Cerebellar nuclear complex (tissue), 1 donor: Measurements from ENCODE around the gene PCDHGA5.
"Not testable (repeated sequence)": the region's sequence is repeated elsewhere in the genome, so short reads cannot be mapped to it uniquely, and the experiment has no call there.

Source experiments
- DNase-seq, 2 experiments: peaks; one replicate each; lab custom pipeline; 2025; lab: John Stamatoyannopoulos, UW

PCDHGA5 gene

DNA sequence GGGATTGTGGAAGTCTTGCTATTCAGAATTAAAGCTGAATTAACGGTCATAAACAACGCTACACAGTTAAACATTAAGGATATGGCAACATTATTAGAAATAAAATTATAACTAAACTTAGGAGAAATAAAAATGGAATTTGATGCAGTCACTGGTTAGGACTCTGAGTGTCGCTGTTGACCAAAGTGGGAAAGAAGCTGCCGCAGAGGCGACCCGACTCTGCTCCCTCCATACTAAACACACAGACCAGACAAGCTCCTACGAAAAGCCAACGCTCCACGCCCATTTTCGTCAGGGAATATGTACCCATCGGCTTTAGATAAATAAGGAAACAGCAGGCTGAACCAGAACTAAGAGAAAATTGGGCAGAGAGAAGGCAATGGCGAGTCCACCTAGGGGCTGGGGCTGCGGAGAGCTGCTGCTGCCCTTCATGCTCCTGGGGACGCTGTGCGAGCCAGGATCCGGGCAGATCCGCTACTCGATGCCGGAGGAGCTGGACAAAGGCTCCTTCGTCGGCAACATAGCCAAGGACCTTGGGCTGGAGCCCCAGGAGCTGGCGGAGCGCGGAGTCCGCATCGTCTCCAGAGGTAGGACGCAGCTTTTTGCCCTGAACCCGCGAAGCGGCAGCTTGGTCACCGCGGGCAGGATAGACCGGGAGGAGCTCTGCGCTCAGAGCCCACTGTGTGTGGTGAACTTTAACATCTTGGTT, at the start of gene PCDHGA5:
Gene PCDHGA5, plus strand, starts transcription at position 211 of the 709 bp plus-strand sequence. Its CDS starts 169 bp downstream, at position 380.
- no peak for DNase-seq

DNA sequence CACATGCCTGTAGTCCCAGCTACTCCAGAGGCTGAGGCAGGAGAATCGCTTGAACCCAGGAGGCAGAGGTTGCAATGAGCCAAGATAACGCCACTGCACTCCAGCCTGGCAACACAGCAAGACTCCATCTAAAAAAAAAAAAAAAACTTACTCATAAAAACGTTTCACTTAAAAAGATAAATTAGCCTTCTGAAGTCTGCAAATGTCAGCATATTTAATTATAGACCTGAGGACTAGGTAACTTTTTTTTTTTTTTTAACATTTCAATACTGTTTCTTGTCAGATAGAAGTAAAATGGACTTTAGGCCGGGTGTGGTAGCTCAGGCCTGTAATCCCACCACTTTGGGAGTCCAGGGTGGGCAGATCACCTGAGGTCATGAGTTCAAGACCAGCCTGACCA, 47.0 kb upstream of the PCDHGA5 start:
- not testable (repeated sequence) for DNase-seq

DNA sequence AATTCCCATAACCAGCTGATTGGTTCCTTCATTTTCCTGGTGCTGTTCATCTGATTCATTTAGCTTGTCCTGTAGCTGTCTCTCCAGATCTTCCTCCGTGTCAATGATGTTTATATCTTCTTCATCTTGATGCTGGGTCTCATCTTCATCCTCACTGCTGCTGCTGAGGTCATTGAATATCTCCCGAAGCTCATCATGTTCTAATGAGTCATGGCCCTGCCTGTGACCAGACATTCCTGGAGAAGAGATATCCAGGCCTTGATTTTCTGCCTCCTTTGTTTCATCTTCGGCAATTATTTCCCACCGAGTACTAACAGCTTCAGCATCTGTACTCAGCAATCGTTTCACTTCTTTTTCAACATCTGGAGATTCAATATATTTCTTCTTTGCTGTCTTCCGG, 44.8 kb upstream of the PCDHGA5 start:
- DNase-seq, result no peak

DNA sequence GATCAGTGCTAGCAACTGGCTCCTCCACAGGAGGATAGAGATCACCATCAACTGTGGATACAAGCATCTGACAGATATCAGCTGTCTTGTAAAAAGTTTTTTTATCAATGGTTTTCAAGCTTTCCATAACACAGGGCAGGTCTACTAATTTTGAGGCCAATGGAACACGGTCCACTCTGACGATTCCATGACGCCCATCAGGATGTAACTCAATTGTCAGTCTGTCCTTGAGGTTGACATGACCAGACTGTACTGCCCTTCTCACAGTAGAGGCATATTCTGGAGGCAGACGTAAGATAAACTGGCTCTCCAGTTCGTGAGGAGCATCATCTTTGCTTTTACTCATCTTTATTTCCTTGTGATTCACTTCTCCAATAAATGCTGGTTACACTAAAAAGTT, 44.3 kb upstream of the PCDHGA5 start:
- no peak for DNase-seq

DNA sequence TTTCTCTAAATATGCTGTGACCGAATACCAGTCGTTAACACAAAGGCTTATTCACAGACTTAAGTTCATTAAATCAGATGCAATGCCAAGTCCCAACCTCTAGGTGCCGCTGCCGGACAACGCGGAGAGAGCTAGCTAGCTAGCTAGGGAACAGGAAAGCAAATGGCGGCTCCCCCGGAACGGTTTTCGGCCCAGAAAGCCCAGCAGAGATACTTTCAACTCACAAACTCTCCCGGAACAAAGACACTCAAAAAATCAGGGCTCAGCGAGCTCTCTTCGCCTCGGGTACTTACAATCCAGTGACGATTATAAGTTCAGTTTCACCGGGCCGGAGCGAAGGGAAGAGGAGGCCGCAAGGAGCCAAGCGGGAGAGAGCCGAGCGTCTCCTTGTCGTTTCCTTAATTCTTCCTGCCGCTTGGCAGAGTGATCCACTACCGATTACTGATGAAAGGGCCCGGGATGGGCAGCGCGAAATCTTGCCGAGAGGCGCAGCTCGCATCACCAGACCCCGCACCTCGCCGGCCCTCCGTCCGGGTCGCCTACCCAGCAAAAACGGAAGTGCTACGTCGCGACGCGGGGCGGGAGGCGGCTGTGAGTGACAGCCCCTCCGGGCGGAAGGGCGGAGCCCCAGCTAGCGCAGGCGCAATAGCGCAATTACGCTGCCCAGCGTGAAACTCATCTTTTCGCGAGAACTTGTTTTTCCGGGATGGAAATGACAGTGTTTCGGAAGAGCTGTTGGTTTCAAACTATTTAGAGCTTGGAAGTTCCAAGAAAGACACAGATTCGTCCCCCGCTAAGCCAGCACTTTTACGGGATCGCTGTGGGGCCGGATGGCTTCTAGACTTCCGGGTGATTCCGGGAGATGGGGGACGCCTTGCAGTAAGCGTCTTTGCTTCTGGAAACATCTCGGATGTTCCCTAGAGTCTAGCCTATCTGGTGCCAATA, 43.5 kb upstream of the PCDHGA5 start, which contains the start of gene TAF7:
Gene TAF7, minus strand, starts transcription at position 560 of the 945 bp plus-strand sequence. CDS start 740 bp downstream, outside the sequence.
- DNase-seq, result peak; percentile 13 to 51

DNA sequence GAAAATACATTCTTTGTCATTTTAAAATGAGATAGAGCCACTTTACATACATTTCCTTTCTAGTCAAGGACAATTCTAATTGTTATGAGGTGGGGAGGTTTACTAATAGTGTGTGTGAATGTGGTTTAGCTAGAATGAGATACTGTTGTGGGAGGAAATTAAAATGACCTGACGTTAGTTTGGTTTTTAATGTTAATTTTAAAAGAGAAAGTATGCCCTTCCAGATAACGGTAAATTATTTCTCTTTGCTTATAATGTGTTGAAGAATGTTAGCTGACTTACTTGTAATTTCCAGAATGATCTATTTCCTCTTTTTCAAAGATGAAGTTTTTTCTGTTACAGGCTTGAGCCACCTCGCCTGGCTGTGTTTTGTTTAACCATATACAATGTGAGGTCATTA, 41.7 kb upstream of the PCDHGA5 start:
- DNase-seq, result no peak

DNA sequence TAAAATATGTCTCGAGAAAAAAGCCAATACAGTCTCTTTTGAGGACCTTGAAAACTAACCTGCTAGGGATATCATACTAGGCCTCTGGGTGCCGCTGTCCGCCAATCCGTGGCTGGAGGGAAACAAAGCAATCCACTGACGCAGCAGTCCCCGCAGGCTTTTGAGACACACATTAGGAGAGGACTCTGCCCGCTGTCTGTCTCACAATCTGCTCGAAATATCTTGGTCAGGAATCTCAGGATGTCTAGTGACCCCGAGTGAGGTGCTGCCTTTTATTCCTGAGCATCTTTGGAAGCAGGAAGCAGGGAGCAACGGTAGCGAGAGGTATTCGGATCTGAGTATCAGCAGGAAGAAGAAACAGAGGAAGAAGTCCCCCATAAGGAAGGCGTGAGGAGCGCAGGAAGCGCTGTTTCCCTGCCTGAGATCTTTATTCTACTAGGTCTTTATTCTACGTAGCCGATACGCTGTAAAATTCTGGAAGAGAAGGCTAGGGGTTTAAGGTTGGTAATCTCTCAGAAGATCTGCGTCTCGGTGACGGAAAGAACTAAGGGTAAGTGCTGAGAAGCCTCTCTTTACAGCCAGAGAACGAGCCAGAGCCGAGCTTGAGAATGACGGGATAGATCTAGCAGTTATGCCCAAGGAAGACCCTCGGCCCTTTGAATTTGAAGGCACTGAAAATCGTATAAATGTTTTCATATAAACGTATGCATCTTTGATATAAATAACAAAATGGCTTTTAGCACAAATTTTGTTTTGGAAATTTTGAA, 37.7 kb upstream of the PCDHGA5 start:
- peak in 1 of 2 experiments; percentile 48 for DNase-seq

DNA sequence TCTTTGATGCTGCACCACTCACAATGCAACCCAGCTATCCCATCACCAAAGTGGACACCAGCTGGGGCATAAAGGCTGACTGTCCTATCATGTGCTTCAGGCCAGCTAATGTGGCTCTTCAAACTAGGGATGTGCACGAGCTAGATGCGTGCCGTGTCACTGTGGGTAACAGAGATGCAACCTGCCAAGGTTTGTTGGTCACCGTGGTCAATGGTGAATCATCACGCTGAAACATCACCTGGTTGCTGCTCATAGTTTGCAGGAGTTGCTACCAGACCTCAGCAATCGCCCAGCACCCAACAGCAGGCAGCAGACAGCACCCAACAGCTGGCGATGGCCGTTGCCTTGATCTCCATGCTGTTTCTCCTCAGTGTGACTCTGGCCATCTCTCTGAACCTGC, 35.7 kb upstream of the PCDHGA5 start:
- no peak for DNase-seq

DNA sequence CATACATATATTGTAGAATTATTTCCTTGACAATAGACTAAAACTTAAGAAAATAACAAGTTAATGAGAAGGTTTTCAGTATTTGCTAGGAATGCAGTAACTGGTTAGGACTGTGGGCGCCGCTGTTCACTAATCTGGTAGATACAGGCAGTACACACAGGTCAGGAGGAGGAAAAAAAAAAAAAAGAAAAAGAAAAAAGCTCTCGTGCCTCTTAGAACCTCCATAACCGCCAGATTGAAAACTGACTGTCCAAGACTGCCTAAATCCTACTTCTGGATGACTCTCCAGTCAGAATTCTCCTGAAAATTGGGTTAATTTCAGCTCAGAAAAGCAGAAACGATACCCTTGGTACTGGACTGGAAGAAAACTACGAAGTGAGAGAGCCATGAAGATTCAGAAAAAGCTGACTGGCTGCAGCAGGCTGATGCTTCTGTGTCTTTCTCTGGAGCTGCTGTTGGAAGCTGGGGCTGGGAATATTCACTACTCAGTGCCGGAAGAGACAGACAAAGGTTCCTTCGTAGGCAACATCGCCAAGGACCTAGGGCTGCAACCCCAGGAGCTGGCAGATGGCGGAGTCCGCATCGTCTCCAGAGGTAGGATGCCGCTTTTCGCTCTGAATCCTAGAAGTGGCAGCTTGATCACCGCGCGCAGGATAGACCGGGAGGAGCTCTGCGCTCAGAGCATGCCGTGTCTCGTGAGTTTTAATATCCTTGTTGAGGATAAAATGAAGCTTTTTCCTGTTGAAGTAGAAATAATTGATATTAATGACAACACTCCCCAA, 33.5 kb upstream of the PCDHGA5 start, which contains the start of gene PCDHGA1:
Gene PCDHGA1, plus strand, starts transcription at position 216 of the 782 bp plus-strand sequence.
- DNase-seq, result no peak

DNA sequence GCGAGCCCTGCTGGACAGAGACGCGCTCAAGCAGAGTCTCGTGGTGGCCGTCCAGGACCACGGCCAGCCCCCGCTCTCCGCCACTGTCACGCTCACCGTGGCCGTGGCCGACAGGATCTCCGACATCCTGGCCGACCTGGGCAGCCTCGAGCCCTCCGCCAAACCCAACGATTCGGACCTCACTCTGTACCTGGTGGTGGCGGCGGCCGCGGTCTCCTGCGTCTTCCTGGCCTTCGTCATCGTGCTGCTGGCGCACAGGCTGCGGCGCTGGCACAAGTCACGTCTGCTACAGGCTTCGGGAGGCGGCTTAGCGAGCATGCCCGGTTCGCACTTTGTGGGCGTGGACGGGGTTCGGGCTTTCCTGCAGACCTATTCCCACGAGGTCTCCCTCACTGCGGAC, 31.4 kb upstream of the PCDHGA5 start:
- DNase-seq, result not testable (repeated sequence)

DNA sequence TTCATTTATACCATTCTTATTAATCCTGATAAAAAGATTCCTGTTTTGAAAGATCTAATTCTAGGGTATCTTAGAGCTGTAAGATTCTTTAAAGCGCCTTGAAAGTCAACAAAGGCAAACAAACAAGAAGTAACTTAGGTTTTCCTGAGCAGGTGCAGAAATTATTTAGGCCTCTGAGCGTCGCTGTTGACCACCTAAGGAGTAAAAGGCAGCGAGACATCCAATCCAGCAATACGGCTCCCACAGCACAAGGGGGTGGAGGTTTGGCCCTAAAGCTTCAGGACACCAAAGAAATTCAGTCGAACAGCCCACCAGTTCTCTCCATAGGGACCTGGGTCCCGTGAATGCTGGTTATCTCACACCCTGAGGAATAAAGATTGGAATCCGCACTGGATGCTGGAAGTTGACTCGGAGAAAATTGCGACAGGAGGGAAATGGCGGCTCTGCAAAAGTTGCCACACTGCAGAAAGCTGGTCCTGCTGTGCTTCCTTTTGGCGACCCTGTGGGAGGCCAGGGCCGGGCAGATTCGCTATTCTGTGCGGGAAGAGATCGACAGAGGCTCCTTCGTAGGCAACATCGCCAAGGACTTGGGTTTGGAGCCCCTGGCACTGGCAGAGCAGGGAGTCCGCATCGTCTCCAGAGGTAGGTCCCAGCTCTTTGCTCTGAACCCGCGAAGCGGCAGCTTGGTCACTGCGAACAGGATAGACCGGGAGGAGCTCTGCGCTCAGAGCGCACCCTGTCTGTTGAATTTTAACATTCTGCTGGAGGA, 25.2 kb upstream of the PCDHGA5 start, which contains the start of gene PCDHGA2:
Gene PCDHGA2, plus strand, starts transcription at position 223 of the 769 bp plus-strand sequence.
- DNase-seq, result no peak

DNA sequence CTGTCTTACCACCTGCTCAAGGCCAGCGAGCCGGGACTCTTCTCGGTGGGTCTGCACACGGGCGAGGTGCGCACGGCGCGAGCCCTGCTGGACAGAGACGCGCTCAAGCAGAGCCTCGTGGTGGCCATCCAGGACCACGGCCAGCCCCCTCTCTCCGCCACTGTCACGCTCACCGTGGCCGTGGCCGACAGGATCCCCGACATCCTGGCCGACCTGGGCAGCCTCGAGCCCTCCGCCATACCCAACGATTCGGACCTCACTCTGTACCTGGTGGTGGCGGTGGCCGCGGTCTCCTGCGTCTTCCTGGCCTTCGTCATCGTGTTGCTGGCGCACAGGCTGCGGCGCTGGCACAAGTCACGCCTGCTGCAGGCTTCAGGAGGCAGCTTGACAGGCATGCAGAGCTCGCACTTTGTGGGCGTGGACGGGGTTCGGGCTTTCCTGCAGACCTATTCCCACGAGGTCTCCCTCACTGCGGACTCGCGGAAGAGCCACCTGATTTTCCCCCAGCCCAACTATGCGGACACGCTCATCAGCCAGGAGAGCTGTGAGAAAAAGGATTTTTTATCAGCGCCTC, 23.1 kb upstream of the PCDHGA5 start:
- DNase-seq, result not testable (repeated sequence)

DNA sequence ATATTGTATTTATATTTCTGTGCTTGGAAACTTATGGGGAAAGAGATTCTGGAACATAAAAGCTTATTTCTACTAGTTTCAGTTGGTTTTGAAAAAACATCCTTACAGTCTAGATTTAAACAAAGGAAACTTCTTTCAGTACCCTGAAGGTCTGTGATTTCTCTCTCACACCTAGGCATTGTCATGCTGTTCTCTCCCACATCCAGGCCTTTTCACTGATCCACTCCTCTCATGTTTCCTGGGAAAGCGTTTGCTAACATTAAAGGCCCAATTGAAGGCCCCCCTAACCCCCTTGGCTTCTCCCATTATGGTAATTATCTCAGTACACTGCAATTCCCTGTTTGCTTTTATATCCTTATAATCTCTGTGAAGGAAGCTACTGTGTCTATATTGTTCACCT, 21.2 kb upstream of the PCDHGA5 start:
- DNase-seq, result no peak

DNA sequence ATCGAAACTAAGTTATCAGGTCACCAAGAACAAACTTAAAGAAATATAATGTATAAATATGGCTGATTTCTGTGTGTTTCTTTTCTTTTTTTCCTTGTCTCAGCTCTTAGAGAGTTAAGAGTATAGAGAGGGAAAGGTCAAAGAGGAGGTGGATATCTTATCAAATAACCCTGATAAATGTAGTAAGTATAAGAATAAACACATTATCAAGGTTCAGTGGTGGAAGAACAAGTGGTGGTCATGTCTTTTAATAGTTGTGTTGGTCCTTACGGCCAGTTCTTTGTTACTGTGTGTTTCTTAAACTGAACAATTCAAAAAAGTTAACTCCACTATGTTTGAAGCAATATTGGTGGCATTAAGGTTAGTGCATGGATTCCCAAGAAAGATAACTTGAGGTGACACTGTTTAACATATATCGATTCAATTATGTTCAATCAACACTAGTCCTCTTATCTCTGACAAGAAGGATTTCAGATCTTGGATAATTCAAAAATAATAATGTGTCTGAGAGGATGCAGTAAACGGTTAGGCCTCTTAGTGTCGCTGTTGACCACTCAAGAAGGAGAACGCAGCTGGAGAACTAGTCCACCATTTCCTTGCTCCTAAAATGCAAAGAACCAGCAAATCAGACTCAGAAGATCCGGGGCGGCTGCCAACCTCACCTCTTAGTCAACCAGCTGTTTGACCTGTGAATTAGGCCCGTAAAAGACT, 20.6 kb upstream of the PCDHGA5 start, which contains the start of gene PCDHGA3:
Gene PCDHGA3, plus strand, starts transcription at position 588 of the 711 bp plus-strand sequence. CDS start 205 bp downstream, outside the sequence.
- DNase-seq, result no peak

DNA sequence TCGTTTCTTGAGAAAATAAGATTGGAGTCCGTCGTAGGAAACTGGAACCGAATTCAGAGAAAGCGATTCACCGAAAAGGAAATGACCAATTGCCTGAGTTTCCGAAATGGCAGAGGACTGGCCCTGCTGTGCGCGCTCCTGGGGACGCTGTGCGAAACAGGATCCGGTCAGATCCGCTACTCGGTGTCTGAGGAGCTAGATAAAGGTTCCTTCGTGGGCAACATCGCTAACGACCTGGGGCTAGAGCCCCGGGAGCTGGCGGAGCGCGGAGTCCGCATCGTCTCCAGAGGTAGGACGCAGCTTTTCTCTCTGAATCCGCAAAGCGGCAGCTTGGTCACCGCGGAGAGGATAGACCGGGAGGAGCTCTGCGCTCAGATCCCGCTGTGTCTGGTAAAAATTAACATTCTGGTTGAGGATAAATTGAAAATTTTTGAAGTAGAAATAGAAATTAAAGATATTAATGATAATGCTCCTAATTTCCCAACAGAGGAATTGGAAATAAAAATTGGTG, 20.0 kb upstream of the PCDHGA5 start:
- no peak for DNase-seq

DNA sequence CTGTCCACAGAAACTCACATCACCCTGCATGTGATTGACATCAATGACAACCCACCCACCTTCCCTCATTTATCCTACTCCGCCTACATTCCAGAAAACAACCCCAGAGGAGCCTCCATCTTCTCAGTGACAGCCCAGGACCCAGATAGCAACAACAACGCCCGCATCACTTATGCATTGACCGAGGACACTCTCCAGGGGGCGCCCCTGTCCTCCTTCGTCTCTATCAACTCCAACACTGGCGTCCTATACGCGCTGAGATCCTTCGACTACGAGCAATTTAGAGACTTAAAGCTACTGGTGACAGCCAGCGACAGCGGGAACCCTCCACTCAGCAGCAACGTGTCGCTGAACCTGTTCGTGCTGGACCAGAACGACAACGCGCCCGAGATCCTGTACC, 18.6 kb upstream of the PCDHGA5 start:
- no peak for DNase-seq

DNA sequence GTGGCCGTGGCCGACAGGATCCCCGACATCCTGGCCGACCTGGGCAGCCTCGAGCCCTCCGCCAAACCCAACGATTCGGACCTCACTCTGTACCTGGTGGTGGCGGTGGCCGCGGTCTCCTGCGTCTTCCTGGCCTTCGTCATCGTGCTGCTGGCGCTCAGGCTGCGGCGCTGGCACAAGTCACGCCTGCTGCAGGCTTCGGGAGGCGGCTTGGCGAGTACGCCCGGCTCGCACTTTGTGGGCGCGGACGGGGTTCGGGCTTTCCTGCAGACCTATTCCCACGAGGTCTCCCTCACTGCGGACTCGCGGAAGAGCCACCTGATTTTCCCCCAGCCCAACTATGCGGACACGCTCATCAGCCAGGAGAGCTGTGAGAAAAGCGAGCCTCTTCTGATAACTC, 17.9 kb upstream of the PCDHGA5 start:
- not testable (repeated sequence) for DNase-seq

DNA sequence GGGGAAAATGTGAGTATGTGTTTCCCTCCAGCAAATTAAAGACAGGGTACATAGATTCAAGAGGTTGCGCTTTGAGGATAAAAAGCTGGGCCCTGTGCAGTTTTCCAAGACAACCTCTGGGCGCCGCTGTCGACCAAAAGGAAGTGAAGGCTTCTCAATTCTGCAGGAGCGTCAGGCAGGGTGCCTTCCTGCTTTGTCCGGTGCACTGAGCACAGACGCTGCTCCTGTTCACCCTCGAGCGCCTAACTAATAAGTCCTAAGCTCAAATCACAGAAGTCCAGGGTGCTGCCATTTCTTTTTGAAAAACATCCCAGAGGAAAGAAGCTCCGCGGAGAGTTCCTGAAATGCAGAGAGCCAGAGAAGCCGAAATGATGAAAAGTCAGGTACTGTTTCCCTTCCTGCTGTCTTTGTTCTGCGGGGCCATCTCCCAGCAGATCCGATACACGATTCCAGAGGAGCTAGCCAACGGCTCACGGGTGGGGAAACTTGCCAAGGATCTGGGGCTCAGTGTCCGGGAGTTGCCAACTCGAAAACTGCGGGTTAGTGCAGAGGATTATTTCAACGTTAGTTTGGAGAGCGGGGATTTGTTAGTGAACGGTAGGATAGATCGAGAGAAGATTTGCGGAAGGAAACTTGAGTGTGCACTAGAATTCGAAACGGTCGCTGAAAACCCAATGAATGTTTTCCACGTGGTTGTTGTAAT, 13.9 kb upstream of the PCDHGA5 start, which contains the start of gene PCDHGB1:
Gene PCDHGB1, plus strand, starts transcription at position 183 of the 703 bp plus-strand sequence. Its CDS starts 162 bp downstream, at position 345.
- no peak for DNase-seq
